GM19193 (cell line): ENCODE data around the gene DNMT3L.

ENCODE experiments used
- POLR2A ChIP-seq: IDR thresholded peaks from 4 replicates; pipeline ENCODE4 v1.6.1; 2011; ENCODE audit not compliant: insufficient read depth, insufficient read length; ENCODE audit errors: extremely low read depth

The DNMT3L gene

GRCh38 chr21:44288251-44289110 is 26.8 kb upstream of the DNMT3L start:
- no peak for TF ChIP-seq POLR2A

GRCh38 chr21:44286716-44287632 is 25.3 kb upstream of the DNMT3L start:
- TF ChIP-seq POLR2A = no peak

GRCh38 chr21:44286086-44286715 is 24.5 kb upstream of the DNMT3L start:
- TF ChIP-seq POLR2A = no peak

- TF ChIP-seq POLR2A = no peak
These were observed 23.7 kb upstream of the DNMT3L start, which contains the start of gene AIRE for GRCh38 chr21:44285138-44285992. AIRE (plus strand) TSS chr21:44285876; CDS start chr21:44286007, 131 bp downstream.

- no peak for TF ChIP-seq POLR2A
These were observed 22.3 kb upstream of the DNMT3L start for GRCh38 chr21:44283948-44284347.

- no peak for TF ChIP-seq POLR2A
These were observed 20.7 kb upstream of the DNMT3L start for GRCh38 chr21:44282370-44282769.

GRCh38 chr21:44281801-44282200 is 20.1 kb upstream of the DNMT3L start:
- TF ChIP-seq POLR2A = no peak

GRCh38 chr21:44279354-44280260 is 17.9 kb upstream of the DNMT3L start:
- no peak for TF ChIP-seq POLR2A

- TF ChIP-seq POLR2A = no peak
These were observed 13.3 kb upstream of the DNMT3L start for GRCh38 chr21:44275041-44275440.

- no peak for TF ChIP-seq POLR2A
These were observed 11.3 kb upstream of the DNMT3L start for GRCh38 chr21:44273046-44273445.

GRCh38 chr21:44272284-44272858 is 10.7 kb upstream of the DNMT3L start:
- no peak for TF ChIP-seq POLR2A

- no peak for TF ChIP-seq POLR2A
These were observed 10.0 kb upstream of the DNMT3L start for GRCh38 chr21:44271558-44272283.
